ENCODE results near the gene PACC1.
"Not testable (repeated sequence)": the region's sequence is repeated elsewhere in the genome, so short reads cannot be mapped to it uniquely, and the experiment has no call there.

The PACC1 gene

GRCh38 chr1:212323066-212323465 is 91.6 kb downstream of the PACC1 start:
- no peak for DNase-seq

- DNase-seq, result not testable (repeated sequence)
Observed at GRCh38 chr1:212321031-212321430, 93.7 kb downstream of the PACC1 start.

- DNase-seq, result no peak
Observed at GRCh38 chr1:212317916-212318315, 96.8 kb downstream of the PACC1 start.

- peak; percentile 73 for DNase-seq
Observed at GRCh38 chr1:212315907-212316306, 98.8 kb downstream of the PACC1 start.

GRCh38 chr1:212315184-212315583 is 99.5 kb downstream of the PACC1 start:
- DNase-seq, result no peak
